HFF-Myc (cell line): ENCODE measurements around the gene ROBO2.

Source experiments
- DNase-seq: peaks from one replicate; pipeline ENCODE4 v3.0.0-alpha.2; 2011; ENCODE audit warnings: low read depth; ENCODE audit errors: extremely low read depth
- H3K4me3 ChIP-seq: replicated peaks from 2 replicates; pipeline ENCODE4 v1.5.1; 2011; ENCODE audit warnings: low read depth, mild to moderate bottlenecking, control low read depth, low read length
- CTCF ChIP-seq: IDR thresholded peaks from 2 replicates; pipeline ENCODE4 v1.5.1; 2012; ENCODE audit warnings: mild to moderate bottlenecking, low read depth, low read length, control low read depth; ENCODE audit errors: missing control alignments

The ROBO2 gene

GRCh38 chr3:77040216-77040615 is 317 bp downstream of the ROBO2 start:
- no peak for DNase-seq
- H3K4me3 ChIP-seq: peak overlapping the region; percentile 42
- no peak for TF ChIP-seq CTCF

- peak overlapping the region; percentile 42 for H3K4me3 ChIP-seq
- no peak for DNase-seq
Measured at GRCh38 chr3:77040926-77041722, 1.2 kb downstream of the ROBO2 start.

GRCh38 chr3:77041811-77042210 is 1.9 kb downstream of the ROBO2 start:
- no peak for TF ChIP-seq CTCF
- H3K4me3 ChIP-seq: peak overlapping the region; percentile 42
- no peak for DNase-seq

More at GRCh38 chr3:77040926-77041722, 1.2 kb downstream of the ROBO2 start:
- TF ChIP-seq CTCF: no peak

GRCh38 chr3:77042343-77042742 is 2.4 kb downstream of the ROBO2 start:
- peak overlapping the region; percentile 42 for H3K4me3 ChIP-seq
- TF ChIP-seq CTCF: no peak
- no peak for DNase-seq

- TF ChIP-seq CTCF: peak; percentile 27
- DNase-seq: no peak
- H3K4me3 ChIP-seq: peak overlapping the region; percentile 42
Measured at GRCh38 chr3:77042882-77043281, 3.0 kb downstream of the ROBO2 start.

- no peak overlapping the region for H3K4me3 ChIP-seq
- TF ChIP-seq CTCF: no peak
- DNase-seq: no peak
Measured at GRCh38 chr3:77045686-77046085, 5.8 kb downstream of the ROBO2 start.
